Rectal smooth muscle tissue (tissue), 1 donor: Measurements from ENCODE around the gene KCNJ9.

Experiments
- H3K27ac ChIP-seq: one replicate; pipeline ENCODE4 v1.7.0; 2013; ENCODE audit warnings: low read depth, low read length, inconsistent platforms
- H3K27me3 ChIP-seq: one replicate; pipeline ENCODE4 v1.7.0; 2013; ENCODE audit warnings: low read length; ENCODE audit not compliant: control insufficient read depth, insufficient read depth
- H3K36me3 ChIP-seq: one replicate; pipeline ENCODE4 v1.7.0; 2013; ENCODE audit warnings: low read length; ENCODE audit not compliant: control insufficient read depth, insufficient read depth
- H3K4me1 ChIP-seq: one replicate; pipeline ENCODE4 v1.7.0; 2013; ENCODE audit warnings: low read length; ENCODE audit not compliant: control insufficient read depth, insufficient read depth
- H3K4me3 ChIP-seq: one replicate; pipeline ENCODE4 v1.7.0; 2013; ENCODE audit warnings: low read length
- H3K9ac ChIP-seq: one replicate; pipeline ENCODE4 v1.7.0; 2013; ENCODE audit warnings: low read length

KCNJ9 gene

GRCh38 chr1:160084771-160085321 is 3.5 kb downstream of the KCNJ9 start:
- Histone ChIP-seq H3K27me3 (peaks cover 5% of the 10 kb centered on the region), H3K4me3 (no peak overlapping the region), H3K9ac (no peak overlapping the region), H3K36me3 (peaks cover 4% of the 10 kb centered on the region), H3K27ac (no peak overlapping the region), H3K4me1 (no peaks in the 10 kb centered on the region)

DNA sequence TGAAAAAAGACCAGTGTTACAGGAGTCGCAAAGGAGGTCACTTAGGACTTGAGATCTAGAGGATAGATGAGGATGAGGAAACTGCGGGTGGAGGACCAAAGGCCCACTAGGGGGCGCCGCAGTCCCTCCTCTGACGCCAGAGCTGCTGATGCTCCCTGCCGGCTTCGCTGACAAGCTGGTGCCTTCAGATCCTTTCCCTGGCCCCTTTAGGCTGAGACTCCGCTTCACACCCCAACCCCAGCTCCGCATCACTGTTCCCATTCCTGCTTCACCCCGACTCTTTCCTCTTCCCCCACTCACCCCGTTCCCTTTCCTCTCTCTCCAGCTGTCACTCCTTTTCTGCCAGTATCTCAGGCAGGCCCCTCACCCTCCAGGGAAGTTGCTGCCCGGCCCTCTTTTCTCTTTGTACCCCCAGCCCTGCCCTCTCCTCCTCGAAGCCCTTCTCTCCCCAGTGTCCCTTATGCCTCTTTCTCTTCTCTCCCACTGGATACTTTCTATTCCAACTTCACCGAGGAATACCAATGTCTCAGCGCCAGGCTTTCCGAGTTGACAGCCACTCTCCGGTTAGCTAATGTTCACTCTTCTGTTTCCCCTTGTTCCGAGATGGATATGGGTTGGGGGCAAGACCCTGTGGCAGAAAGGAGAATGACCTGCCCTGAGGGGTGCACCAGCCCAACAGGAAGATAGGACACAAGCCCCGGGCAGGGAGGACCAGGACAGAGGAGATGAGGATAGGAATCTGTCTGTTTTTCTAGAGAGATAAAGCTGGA is 4.5 kb downstream of the KCNJ9 start:
- Histone ChIP-seq H3K4me3 (no peak overlapping the region), H3K27ac (peak overlapping the region; percentile 24), H3K36me3 (peaks cover 9% of the 10 kb centered on the region), H3K9ac (no peak overlapping the region), H3K4me1 (no peaks in the 10 kb centered on the region), H3K27me3 (peaks cover 5% of the 10 kb centered on the region)

- peaks cover 9% of the 10 kb centered on the region for H3K36me3 ChIP-seq
- no peaks in the 10 kb centered on the region for H3K4me1 ChIP-seq
- peak overlapping the region; percentile 33 for H3K27ac ChIP-seq
- H3K27me3 ChIP-seq = peaks cover 5% of the 10 kb centered on the region
- H3K4me3 ChIP-seq = no peak overlapping the region
- H3K9ac ChIP-seq = no peak overlapping the region
Measured at GRCh38 chr1:160086456-160086892, 5.1 kb downstream of the KCNJ9 start.

- H3K9ac ChIP-seq = no peak overlapping the region
- H3K27ac ChIP-seq = peak overlapping the region; percentile 33
Measured at GRCh38 chr1:160087118-160087662, 5.9 kb downstream of the KCNJ9 start.

GRCh38 chr1:160089883-160090282 is 8.5 kb downstream of the KCNJ9 start:
- no peak overlapping the region for H3K4me3 ChIP-seq
- no peaks in the 10 kb centered on the region for H3K27me3 ChIP-seq
- no peaks in the 10 kb centered on the region for H3K4me1 ChIP-seq
- H3K36me3 ChIP-seq = peaks cover 23% of the 10 kb centered on the region
- H3K27ac ChIP-seq = no peak overlapping the region
- no peak overlapping the region for H3K9ac ChIP-seq

More at GRCh38 chr1:160087118-160087662, 5.9 kb downstream of the KCNJ9 start:
- H3K36me3 ChIP-seq = peaks cover 12% of the 10 kb centered on the region
- no peak overlapping the region for H3K4me3 ChIP-seq
- H3K4me1 ChIP-seq = no peaks in the 10 kb centered on the region
- peaks cover 5% of the 10 kb centered on the region for H3K27me3 ChIP-seq

DNA sequence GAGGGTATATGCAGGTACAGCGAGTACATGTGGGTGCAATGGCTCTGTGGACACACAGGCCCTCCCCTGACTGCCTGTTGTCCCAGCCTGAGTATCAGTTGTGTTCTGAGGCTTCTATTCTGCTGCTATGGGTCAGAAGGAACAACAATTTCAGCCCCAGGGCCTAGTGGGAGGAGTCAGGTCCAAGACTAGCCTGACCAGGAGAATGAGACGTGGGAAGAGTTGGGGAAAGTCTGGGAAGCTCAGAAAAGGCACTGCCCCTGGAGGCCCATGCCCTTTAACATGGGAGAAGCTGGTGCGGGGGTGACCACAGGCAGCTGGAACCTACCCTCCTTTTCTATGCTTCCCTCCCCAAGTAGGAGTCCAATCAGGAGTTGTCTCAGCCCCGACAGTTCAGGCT is 9.4 kb downstream of the KCNJ9 start:
- Histone ChIP-seq H3K4me1 (no peaks in the 10 kb centered on the region), H3K9ac (no peak overlapping the region), H3K4me3 (no peak overlapping the region), H3K27ac (no peak overlapping the region), H3K36me3 (peaks cover 23% of the 10 kb centered on the region), H3K27me3 (no peaks in the 10 kb centered on the region)

- no peak overlapping the region for H3K9ac ChIP-seq
Measured at GRCh38 chr1:160091666-160092223, 10.4 kb downstream of the KCNJ9 start.

GRCh38 chr1:160092366-160093068 is 11.2 kb downstream of the KCNJ9 start:
- Histone ChIP-seq H3K27me3 (no peaks in the 10 kb centered on the region), H3K36me3 (peaks cover 23% of the 10 kb centered on the region), H3K27ac (no peak overlapping the region), H3K9ac (no peak overlapping the region), H3K4me3 (no peak overlapping the region), H3K4me1 (peaks cover 3% of the 10 kb centered on the region)

More at GRCh38 chr1:160091666-160092223, 10.4 kb downstream of the KCNJ9 start:
- H3K36me3 ChIP-seq = peaks cover 23% of the 10 kb centered on the region
- H3K27ac ChIP-seq = no peak overlapping the region
- H3K4me1 ChIP-seq = no peaks in the 10 kb centered on the region
- no peaks in the 10 kb centered on the region for H3K27me3 ChIP-seq
- no peak overlapping the region for H3K4me3 ChIP-seq

DNA sequence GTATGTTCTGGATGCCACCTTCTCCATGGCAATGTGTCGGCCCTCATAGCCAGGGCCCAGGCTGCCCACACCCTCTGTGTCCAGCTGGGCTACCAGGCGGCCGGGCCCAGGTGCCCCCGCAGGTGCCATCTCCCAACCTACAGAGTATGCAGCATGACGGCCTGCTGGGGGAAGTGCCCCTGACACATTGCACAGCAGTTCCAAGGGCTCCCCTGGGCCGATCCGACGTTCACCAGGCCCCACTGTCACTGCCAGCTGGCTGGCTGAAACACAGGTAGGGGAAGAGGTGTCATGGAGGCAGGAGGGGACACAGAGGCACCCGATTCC is 11.7 kb downstream of the KCNJ9 start:
- no peak overlapping the region for H3K9ac ChIP-seq
- no peak overlapping the region for H3K27ac ChIP-seq
- peaks cover 5% of the 10 kb centered on the region for H3K4me1 ChIP-seq
- no peaks in the 10 kb centered on the region for H3K27me3 ChIP-seq
- H3K36me3 ChIP-seq = peaks cover 23% of the 10 kb centered on the region
- H3K4me3 ChIP-seq = no peak overlapping the region

GRCh38 chr1:160093624-160094290 is 12.4 kb downstream of the KCNJ9 start:
- Histone ChIP-seq H3K4me1 (peaks cover 5% of the 10 kb centered on the region), H3K9ac (no peak overlapping the region), H3K27ac (no peak overlapping the region), H3K36me3 (peaks cover 23% of the 10 kb centered on the region), H3K4me3 (no peak overlapping the region), H3K27me3 (no peaks in the 10 kb centered on the region)

DNA sequence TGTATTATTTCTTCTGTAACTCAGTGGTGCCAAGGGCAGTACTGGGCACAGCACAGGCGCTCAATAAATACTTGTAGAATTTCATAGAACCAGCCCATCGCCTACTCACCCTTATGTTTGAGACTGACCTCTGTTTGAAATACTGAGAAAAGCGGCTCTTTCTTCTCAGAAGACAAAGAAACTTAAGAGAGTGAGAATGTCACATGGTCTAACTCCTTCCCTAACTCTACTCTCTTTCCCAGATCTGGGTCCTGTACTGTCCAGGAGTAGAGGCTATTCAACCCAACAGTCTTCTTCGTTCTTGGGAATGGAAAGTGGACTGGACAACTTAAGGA is 12.9 kb downstream of the KCNJ9 start:
- peaks cover 23% of the 10 kb centered on the region for H3K36me3 ChIP-seq
- no peak overlapping the region for H3K9ac ChIP-seq
- no peak overlapping the region for H3K27ac ChIP-seq
- no peaks in the 10 kb centered on the region for H3K27me3 ChIP-seq
- no peak overlapping the region for H3K4me3 ChIP-seq
- H3K4me1 ChIP-seq = peaks cover 7% of the 10 kb centered on the region

DNA sequence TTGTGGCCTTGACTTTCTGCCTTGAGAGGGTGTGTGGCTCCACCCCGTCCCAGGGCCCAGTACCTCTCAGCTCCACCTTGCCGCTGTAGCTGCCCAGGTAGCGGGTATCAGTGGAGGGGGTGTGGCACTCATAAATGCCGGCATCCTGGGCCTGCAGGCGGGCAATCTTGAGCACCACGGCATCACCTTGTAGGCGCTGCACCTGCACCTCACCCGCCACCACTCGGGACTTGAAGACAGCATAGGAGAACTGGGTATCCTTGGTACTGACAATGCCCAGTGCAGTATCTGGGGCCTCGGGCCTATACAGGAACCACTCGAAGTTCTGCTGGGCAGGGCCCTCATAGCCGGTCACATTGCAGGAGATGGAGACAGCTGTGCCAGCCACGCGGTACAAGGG is 13.5 kb downstream of the KCNJ9 start:
- Histone ChIP-seq H3K27ac (no peak overlapping the region), H3K4me1 (peaks cover 11% of the 10 kb centered on the region), H3K36me3 (peaks cover 19% of the 10 kb centered on the region), H3K27me3 (no peaks in the 10 kb centered on the region), H3K9ac (no peak overlapping the region), H3K4me3 (no peak overlapping the region)
